Brain pericyte (primary cell): ENCODE data around the gene SHCBP1L.

Experiments
- DNase-seq: peaks from one replicate; pipeline ENCODE4 v3.0.0-alpha.2; 2012; ENCODE audit warnings: low read depth, low spot score

SHCBP1L gene

GRCh38 chr1:182952677-182953444 lies at the start of gene SHCBP1L:
TSS of gene SHCBP1L (minus strand) at chr1:182953166. CDS start at chr1:182953133, 33 bp downstream.
- DNase-seq = no peak

- no peak for DNase-seq
These were observed 49.3 kb upstream of the SHCBP1L start for GRCh38 chr1:183002267-183002666.

DNA sequence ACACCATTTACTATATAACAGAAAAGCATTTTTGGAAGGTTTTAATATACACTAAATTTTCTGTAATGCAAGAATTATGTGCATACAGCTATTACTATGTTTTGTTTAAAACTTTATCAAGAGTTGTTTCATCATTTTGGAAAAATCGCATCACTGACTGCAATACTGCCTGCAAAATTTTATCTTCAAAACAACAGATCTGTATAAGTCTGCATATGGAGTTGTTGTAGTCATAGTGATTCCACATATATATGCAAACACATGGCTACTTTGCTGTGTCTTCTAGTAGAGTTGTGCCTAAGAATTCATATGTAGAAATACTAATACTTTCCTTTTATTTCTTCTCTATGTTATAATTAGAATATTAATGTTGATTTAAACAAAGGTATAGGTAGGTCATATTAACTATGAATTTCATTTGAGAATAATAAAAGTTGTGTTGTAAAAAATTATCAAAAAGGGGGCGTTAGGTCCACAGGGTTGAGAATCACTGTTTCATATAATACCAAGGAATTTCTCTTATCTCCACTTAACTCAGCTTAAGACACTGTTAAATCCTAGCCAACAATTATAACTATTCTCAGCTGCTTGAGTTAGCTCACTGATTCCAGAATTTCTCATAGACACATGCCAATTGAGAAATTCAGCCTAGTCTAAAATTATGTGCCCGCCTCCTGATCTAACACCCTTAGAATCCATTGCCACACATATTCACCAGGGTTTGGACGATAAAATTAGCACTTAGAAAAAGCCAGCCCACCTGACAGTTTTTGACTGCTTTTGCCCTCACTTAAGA lies 47.4 kb upstream of the SHCBP1L start:
- no peak for DNase-seq

- DNase-seq = no peak
These were observed 45.5 kb upstream of the SHCBP1L start for GRCh38 chr1:182998482-182998881.

DNA sequence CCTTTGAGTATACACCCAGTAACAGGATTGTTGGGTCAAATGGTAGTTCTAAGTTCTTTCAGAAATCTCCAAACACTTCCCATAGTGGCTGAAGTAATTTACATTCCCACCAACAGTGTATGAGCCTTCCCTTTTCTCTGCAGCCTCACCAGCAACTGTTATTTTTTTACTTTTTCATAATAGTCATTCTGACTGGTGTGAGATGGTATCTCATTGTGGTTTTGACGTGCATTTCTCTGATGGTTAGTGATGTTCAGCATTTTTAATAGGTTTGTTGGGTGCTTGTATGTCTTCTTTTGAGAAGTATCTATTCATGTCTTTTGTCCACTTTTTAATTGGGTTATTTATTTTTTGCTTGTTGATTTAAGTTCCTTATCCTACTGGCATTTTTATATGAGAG lies 43.9 kb upstream of the SHCBP1L start:
- DNase-seq = no peak

- no peak for DNase-seq
These were observed 42.9 kb upstream of the SHCBP1L start for GRCh38 chr1:182995894-182996293.

DNA sequence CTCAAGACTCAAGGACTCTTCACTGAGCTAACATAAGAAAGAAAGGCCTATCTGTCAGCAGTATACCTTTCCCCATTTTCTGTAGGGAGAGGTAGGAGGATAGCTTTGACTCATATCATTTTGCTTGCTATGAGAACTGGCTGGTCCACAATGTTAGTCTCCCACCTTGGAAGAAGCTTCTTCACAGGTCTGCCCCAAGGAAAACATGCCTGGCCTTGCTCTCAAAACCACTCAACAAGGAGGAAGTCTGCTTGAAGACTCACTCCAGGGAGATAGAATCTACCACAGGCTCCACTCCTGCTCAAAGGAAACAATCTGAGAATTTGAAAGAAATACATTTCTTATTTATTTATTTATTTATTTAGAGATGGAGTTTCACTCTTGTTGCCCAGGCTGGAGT lies 40.8 kb upstream of the SHCBP1L start:
- DNase-seq = no peak

DNA sequence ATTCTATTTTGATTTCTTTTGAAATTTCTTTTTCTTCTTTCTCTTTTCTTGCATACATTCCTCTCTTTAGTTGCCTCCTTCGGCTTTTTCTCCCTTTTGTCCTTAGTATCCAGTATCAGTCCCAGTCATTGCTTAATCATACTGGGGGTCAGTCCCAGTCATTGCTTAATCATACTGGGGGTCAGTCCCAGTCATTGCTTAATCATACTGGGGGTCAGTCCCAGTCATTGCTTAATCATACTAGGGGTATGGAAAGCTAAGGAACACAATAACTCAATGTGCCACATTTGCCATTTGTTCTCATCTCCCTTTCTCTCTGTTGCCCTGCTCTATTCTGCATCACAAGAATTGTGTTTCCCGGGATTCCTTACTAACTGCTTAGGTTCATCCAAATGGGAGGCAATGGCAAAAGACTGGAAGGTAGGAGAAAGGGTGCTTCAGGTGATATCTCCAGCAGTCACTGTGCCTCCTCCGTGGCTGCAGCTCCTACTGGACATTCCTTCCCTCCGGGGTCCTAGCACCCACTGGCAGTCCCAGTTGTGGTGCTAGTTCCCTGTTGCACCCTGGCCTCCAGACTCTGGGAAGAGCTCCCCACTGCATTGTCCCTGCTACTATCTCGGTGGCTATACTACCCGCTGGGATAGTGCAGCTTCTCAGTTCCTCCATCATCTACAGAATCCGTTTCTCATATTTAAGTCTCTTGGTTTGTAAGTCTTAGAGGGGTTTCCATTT lies 37.6 kb upstream of the SHCBP1L start:
- DNase-seq = no peak

GRCh38 chr1:182985876-182986275 lies 32.9 kb upstream of the SHCBP1L start:
- DNase-seq = no peak

GRCh38 chr1:182984621-182985020 lies 31.7 kb upstream of the SHCBP1L start:
- no peak for DNase-seq

- no peak for DNase-seq
These were observed 31.2 kb upstream of the SHCBP1L start for GRCh38 chr1:182984138-182984537.

- DNase-seq = no peak
These were observed 25.3 kb upstream of the SHCBP1L start for GRCh38 chr1:182978151-182978853.

DNA sequence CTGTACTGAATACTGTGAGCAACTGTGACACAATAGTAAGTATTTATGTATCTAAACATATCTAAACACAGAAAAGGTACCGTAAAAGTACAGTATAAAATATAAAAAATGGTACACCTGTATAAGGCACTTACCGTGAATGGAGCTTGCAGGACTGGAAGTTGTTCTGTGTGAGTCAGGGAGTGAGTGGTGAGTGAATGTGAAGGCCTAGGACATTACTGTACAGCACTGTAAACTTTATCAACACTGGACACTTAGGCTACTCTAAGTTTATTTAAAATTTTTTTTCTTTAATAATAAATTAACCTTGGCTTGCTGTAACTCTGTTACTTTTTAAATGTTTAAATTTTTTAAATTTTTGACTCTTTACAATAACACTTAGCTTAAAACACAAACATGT lies 24.5 kb upstream of the SHCBP1L start:
- no peak for DNase-seq

DNA sequence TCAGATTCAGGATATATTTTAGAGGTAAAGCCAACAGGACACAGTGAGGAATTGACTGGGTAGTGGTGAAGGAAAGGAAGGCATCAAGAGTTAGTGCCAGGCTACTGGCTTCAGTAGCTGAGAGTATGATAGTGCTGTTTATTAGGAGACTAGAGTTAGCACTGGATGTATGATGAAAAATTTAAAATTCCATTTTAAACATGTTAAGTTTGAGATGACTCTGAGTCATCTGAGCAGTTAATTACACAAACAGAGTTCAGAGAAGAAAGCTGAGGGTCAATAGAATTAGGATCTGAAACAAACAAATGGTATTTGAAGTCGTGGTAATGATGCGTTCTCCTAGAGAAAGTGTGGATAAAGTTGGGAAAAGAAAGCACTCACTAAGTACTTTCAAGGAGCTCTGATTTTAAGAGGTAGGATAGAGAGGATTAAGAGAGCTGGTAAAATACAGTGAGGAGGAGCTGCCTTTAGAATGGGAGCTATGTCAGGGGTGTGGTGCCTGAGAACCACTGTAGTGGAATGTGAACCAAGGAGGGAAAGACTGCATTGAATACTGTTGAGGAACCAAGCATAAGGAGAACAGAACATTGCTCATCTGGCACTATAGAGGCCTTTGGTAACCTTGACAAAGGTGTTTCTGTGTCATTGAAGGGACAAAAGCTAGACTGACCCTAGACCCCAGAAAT lies 21.7 kb upstream of the SHCBP1L start:
- DNase-seq = no peak

GRCh38 chr1:182972829-182973228 lies 19.9 kb upstream of the SHCBP1L start:
- no peak for DNase-seq

DNA sequence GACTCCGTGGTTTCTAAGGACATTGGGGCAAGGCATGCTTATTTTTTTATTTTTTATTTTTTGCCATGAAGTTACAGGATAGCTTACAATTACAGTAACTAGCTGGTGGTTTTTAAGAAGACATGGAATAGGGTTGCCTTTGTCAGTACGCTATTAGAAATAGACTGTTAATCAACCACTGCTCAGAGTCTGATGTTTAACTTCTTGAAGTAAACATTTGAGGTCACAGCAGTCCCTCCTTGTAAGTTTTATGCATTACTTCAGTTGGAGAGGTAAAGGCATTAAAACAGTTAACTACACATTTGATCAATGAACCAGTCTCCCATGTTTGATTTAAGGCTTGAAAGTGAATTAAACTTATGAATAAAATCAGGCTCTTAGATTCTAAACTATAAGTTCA lies 19.3 kb upstream of the SHCBP1L start:
- DNase-seq = no peak

DNA sequence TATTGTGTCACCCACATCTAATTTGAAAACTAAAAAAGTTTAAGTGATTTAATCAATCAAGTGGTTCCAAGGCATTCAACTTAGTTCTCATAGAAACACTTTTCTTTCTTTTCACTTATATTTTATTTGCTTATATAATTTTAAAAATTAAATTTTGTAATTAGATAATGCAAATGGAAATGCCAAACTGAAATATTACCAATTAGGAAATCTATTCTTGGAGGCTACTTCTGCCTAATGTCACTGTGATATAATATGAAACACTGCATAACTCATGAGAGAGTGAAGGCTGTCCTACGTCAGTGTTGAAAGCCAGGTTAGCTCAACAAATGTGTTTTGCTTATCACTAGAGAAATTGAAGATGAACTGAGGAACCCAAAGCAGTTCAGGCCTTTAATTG lies 18.3 kb upstream of the SHCBP1L start:
- DNase-seq = no peak

GRCh38 chr1:182968836-182969734 lies 16.1 kb upstream of the SHCBP1L start:
- no peak for DNase-seq

- DNase-seq = no peak
These were observed 15.3 kb upstream of the SHCBP1L start for GRCh38 chr1:182968151-182968741.

- DNase-seq = no peak
These were observed 12.9 kb upstream of the SHCBP1L start for GRCh38 chr1:182965861-182966260.
